Daoy (cell line): ENCODE data around the gene SF3A1. TPM values are rescaled to one million over a fixed set of nuclear protein-coding genes. Genes with fewer than 3 reads are reported as not detected.

Experiments
- DNase-seq: peaks from one replicate; pipeline ENCODE4 v3.0.0-alpha.2; 2015; ENCODE audit warnings: low read depth
- total RNA-seq: library from RNA; depleted of rRNA; stranded (reverse); fragments of >200 nt; shearing (Covaris generic); gene quantifications from 2 replicates; pipeline ENCODE4 v1.2.3, GENCODE V29; 2014

The SF3A1 gene
- total RNA-seq, 1 experiment from 2014 or later: 29.4 TPM

DNA sequence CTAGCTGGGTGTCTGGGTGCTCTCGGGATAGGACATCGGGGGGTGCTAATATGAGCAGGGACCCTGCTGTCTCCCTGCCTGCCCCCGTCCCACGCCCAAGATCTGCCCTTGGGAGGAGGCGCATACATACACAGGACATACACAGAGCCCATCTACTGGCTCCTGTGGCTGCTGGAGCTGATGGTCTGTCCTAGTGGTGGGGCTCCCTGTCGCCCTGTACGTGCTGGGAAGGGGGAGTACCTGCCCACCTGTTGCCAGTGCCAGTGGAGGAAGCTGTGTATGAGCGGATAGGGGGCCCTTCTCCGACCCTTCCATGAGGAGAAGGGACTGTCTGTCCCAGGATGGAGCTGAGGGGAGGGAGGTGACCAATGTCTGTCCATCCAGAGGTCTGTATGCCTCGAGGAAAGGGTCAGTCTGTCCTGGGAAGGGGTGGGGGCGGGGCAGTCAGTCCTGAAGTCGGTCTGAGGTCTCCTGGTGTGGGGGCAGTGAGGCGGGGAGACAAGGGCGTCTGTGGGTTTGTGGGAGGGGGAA is 30.9 kb downstream of the SF3A1 start:
- no peak for DNase-seq

DNA sequence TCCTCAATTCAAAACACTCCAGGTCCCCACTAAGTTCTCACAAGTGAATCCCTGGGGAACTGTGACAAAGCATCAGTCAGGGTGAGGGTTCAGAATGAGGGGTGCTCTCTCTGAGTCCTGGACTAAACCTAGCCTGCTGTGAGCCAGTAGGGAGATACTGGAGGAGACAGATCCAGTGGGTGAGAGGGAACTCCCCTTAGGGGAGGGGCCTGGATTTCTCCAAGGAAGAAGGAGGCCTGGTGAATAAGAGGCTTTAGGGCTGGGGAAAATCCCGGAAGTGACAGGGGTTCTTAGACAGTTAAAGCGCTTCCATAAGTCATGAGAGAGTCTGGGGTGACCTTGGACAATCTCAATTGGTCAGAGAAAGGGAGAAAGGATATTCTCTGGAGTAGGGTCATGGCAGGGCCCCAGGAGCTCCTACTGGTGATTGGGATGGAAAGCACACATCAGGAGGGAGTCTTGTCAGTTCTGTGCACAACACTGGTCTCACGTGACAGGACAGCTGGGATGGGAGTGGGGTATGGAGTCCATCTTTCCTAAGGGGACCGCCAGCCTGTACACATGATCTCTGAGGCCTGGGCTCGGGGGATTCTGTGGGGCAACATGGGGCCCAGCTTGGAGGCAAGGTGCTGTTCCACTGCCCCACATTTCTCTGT is 31.5 kb downstream of the SF3A1 start:
- peak; percentile 88 for DNase-seq

DNA sequence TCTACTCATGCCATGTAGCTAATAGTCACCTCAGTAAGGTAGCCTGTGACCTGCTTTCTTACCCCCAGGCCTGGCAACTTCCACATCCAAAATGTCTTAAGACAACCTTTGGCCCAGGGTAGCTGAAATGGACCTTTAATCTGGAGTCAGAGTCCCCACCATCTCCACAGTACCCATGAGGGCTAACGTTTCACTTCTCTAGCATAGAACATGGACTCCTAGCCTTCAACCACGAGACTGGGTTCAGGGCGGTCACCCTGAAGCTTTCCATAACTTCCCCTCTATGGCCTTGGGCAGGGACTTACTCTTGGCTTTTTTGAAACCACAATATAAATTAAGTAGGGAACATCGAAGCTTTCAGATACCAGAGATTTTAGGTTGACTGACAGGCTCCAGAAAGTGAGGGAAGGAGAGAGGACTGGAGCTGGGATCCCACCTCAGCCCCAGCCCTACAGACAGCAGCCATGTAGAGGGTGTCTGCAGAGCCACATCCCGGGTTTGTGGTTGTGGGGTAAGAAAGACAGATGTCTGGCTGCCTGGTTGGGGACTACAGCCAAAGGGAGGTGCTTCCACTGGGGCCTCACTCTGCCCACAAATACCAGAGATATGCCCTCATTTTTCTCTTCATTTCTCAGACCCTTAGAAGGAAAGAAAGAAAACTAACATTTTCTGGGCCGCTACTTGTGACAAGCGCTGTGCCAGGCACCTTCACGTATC is 32.5 kb downstream of the SF3A1 start:
- DNase-seq: peak; percentile 53

DNA sequence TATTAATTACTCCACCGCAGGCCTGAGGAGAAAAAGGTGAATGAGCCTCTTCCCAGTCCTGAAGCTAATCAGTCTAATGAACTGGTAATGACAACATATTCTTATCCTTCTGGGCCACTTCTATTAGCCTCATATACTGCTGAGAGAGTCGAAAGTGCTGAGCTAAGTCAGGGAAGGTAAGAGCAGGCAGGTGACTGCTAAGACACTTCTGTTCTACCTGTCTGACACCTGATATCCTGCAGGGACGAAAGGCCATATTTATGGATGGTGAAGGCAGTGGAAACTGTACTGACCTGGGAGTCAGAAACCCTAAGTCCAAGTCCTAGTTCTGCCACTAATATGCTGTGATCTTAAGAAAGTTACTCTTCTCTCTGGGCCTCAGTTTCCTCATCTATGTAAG is 33.4 kb downstream of the SF3A1 start:
- DNase-seq: no peak

DNA sequence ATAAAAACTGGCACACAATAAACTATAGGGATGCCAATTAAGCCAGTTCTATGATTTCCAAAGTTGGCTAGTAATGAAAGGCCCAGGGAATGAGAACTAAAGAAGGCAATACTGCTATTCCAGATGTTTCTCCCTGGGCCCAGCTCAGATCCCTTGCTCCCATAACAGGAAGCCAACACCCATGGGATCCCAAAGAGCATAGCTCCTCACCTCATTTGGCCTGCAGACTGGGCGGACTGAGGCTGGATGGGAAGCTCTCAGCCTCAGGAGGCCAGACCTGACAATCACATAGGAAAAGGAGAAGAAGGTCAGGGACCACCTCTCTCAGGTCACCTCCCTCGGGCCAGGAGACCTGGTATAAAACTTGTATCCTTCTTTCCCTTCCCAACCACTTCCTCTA is 35.2 kb downstream of the SF3A1 start:
- no peak for DNase-seq

DNA sequence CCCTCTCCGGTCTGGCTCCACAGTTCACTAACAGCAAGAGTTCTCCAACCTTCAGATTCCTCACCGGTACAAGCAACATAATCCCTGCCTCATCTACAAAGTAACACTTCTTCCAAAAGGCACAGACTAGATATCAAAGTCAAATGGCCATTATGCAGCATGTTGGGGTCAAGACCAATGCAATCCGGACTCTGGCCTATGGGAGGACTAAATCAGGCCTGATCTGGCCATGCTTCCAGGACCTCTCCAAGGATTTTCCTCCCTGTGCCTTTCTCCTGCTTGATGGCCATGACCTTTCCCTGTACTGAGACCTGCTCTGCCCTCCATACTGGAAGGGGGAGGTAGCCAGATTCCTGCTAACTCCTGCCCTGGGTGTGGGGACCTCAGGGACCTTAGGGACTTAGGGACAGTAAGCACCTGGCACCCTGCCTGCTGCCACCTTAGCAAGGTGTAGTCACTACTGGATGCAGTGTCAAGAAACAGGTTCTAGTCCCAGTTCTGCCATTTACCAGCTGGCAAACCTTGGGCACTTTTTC is 36.6 kb downstream of the SF3A1 start:
- DNase-seq: no peak

DNA sequence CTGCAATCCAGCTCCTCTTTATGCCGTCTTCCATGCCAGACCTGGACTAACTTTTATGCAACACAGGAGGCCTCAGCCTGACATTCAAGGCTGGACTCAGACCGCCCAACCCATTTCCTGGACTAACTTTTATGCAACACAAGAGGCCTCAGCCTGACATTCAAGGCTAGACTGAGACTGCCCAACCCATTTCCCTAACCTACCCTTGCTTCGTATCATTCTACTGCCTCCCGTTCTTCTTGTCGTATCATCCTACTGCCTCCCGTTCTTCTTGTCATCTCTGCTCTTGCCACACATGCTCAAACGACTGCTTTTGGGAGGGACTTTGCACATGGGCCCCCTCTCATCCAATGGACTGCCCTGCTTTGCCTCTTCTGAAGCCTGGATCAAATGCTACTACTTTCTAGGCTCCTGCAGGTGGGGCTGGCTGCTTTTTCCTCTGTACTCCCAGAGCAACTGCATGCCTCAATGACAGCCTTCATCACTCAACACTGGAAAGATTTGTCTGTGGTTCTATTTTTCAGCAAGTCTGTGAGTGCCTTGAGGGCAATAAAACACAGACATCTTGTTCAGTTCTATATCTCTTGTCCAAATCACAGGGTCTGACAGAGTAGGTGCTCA is 37.8 kb downstream of the SF3A1 start:
- no peak for DNase-seq

DNA sequence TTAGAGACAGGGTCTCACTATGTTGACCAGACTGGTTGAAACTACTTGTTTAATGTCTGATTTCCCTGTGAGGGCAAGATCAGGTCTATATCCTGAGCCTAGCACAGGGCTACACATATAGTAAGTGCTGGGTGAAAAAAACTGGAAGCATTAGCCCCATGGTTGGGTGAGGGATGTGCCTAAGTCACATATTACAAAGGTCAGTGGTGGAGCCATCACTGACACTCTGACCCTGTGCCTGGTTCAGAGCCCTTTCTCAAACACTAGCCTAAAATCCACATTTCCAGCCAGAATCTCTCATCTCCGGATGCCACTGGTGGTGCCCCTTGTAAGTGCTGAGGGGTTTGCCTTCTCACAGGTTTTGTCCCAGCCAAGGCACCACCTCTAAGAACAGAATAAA is 38.9 kb downstream of the SF3A1 start:
- no peak for DNase-seq

DNA sequence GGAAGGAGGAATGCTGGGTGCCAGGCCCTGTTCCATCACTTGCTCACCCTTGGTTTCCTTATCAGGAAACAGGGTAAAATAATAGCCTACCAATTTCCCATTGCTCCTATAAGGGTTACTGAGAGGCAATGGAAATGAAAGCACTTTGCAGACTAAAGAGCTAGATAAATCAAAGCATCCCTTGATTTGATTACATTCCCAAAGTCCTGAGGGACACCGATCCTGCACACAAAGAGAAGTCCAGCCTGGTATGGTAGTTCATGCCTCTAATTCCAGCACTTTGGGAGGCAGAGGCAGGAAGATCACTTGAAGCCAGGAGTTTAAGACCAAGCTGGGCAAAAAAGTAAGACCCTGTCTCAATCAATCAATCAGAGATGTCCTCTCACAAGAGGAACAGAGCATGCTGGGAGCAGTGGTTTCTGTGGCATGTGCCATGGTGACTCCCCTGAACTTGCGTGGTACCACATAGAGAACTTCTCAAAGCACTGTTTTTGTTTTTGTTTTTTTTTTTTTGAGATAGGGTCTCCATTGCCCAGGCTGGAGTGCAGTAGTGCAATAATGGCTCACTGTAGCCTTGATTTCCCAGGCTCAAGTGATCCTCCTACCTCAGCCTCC is 40.6 kb downstream of the SF3A1 start:
- DNase-seq: no peak

DNA sequence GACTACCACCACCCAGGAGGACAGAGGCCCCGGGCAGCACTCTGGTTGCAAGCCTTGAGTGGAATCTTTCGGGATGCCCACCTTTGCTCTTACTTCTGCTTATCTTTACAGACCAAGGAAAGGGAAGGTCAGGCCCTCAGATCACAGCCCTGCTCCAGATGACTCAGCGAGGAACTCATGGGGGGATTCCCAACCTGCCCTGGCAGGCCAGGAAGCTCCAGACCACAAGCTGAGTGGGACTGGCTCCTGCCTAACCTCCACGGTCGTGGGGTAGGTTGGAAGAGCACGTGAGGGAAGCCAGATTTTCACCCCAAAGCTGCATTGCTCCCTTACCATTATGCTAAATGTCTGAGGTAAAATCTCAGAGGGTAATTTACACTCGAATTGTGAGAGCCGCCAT is 41.8 kb downstream of the SF3A1 start:
- DNase-seq: peak; percentile 92

DNA sequence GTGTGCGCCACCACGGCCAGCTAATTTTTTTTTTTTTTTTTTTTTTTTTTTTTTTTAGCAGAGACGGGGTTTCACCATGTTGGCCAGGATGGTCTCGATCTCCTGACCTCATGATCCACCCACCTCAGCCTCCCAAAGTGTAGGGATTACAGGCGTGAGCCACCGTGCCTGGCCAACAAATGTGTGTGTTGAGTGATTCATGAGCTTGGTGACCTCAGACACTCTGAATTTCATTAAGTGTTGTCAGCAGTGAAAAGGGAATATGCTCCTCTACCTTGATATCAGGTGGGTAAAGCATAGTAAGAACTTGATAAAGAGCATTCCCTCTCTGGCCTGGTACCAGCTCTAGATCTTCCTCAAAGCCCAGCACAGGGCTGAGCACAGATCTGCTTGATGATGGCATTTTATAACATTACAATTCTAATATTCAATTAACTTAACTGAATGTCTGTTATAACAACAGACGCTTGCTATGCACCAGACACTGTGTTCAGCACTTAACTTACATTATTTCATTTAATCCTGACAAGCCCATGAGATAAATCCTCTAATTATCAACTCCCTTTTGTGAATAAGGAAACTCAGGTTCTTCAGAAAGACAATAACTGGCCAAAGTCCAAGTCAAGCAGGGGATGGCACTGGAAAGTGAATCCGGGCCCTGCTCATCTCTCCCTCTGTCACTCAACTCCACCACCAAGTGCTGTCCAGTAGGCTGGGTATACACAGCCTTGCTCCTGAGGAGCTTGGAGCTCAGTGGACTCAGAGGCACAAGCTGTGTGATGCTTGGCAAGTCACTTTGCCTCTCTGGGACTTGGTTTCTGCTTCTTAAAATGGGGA is 42.9 kb downstream of the SF3A1 start:
- peak; percentile 51 for DNase-seq

DNA sequence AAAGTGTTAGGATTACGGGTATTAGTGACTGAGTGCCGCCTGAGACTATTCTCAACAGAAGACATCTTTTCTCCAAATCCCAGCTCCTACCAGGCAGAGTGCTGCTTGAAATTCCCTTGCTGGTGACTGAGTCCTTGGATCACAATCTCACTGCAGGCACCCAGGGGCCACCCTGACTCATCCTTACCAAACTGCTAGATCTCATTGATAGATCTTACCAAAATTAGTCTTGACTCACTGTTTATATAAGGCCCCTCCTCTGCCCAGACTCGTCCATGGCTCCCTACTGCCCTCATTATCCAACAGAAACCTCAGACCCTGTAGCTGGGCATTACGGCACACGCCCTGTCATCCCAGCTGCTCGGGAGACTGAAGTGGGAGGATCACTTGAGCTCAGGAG is 44.6 kb downstream of the SF3A1 start:
- DNase-seq: peak; percentile 92

DNA sequence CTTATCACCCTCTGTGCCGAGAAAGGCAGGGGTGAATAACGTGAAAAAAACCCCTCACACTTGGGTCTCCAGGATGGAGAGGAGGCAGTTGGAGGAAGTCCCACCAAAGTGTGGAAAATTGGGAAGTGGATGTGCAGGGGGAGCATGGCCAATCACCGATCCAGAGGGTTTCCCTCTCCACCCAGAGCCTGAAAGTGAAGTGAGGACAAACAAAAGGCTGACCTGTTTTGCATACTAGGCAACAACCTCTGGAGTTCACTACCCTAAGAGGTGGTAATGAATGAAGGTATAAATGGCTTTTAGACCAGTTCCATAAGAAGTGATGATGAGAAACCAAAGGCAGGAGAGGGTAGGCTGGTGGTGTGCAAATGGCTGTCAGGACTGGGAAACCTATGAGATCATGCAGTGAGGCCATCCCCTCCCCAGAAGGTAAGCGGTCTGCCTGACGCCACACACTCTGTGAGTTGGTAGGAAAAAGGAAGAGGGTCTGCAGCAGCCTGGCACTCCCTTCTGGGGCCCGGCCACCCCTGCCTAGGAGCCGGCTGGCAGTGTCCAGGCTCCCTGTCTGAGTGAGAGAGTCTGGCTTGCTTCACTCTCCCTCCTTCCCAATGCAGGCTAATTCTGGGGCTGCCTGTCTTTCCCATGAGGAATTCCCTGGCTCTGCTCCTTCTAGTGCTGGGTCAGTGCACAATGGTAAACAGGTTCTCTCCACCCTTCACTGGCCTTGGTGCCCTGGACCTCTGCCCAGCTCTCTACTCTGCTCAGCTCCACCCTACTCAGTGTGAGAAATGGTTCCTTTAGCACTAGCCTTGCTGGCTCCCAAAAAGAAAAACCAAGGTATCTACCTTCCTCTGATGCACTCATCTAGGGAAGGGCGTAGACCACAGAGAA is 45.6 kb downstream of the SF3A1 start:
- peak; percentile 59 for DNase-seq

DNA sequence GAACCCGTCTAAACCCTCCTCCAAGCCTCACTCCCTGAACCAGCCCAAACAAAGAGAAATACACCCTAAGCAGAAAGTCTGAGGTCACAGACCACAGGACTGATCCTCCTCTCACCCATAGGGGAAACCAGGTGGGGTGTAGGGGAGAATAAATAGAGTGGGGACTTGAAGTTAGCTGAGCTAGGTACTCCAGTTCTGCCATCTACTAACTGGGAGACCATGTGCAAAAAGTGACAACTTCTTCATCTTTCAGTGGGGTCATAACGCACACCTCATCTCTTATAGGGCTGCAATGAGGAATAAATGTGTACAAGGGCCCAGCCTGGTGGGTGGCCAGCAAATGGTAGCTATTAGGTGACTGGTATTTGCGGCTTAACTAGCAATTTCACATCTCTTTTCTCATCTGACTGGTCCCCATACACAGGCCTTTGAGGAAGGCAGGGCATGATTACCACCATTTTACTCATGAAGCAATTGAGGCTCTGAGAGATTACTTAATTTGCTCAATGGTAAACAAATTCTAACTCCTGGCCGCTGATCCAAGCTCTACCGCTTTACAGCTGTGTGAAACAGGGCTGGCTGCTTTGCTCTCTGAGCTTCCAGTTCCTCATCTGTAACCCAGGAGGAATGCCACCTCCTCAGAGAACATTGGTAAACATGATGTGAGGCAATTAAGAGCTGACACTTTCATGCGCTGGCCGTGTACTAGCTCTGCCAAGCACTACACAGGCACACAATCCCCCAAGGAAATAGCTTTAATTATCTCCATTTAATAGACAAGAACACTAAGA is 46.5 kb downstream of the SF3A1 start:
- DNase-seq: peak; percentile 83

DNA sequence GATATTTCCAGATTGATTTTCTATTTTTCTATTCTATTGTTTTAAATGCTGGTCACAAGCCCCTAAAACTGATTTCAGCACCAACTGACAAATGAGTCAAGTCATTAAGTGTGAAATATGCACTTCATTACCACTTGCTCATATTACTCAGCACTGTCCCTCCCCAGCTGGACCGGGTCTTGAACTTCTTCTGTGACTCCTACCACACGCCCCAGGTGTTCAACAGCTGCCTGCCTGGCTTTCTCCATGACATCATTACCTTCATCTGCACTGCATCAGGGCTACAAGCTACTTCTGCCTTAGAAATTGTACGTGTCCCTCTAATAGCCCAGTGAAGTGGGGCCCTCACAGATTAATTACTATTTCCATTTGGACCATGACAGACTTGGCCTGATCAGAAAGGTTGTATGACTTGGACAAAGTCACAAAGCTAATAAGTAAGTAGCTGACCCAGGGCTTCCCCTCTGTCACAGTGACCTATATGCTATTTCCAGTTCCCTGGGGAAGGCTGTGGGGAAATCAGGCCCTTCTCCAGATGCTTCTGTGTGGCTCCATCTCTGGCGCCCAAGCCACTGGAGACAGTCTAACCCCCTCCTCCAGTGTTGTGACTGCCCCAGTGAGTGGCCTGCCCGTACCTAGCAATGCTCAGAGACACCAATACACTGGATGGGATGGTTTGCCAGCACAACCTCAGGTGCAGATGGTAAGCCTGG is 48.0 kb downstream of the SF3A1 start:
- DNase-seq: peak; percentile 79

DNA sequence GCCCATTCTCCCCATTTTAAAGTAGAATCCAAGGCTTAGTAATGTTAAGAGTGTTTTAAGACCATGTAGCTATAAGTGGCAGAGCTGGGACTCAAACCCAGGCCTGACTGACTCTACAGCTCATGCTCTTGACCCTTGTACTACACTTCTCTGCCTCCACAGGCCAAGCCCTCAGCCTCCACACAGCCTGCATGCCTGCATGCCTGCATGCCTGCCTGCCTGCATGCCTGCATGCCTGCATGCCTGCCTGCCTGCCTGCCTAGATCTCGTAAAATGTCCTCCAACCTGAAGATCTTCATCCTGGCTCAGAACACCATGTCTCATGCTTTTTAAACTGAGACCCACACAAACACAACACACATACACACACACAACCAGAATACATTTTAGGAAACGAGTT is 48.6 kb downstream of the SF3A1 start:
- DNase-seq: no peak

DNA sequence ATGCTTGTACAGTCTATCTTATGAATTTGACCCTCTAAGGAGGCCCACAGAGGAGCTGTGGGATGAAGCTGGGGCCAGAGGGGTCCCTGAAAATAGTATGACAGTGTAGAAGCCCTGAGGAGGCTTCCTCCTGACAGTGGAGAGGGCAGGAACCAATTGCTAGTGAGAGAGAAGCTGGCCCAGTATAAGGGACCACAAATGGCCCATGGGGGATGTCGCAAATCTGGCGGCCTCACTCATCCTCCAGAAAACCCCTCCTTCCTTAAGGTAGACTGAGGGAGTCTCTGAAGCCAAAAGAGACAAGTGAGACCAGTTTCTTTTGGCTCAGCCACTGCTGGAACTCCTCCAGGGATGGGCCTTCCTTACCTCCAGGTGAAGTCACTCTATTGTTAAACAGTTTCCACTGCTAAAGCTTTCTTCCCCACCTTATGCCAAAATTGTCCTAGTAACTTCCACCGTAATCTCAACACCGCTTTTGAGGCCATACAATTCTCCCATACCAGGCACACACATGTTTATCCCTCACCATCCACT is 49.6 kb downstream of the SF3A1 start:
- no peak for DNase-seq

DNA sequence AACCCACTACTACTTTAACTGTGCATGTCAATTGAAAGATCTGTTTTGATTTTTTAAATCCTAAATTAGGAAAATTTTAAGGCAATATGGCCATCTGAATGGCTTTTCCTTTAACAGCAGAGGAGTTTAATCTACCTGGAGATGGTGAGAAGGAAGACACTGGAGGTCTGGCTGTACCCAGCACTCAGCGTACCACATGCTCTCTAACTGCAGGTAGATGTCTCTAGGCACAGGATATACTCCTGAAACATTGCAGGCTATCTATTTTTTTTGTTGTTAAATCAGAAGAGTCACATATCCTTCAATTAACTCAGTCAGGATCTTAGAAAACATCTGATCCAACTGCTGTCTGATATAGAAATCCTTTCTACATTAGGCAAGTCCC is 50.1 kb downstream of the SF3A1 start:
- no peak for DNase-seq
